H1 (cell line): ENCODE data around the gene KRT17. TPM values are rescaled to one million over a fixed set of nuclear protein-coding genes. Genes with fewer than 3 reads are reported as not detected.

Experiments used
- BRCA1 ChIP-seq: IDR thresholded peaks from 2 replicates; pipeline ENCODE4 v1.6.1; 2012; ENCODE audit warnings: low read depth, low read length, improper control_type of control experiment
- CHD2 ChIP-seq: IDR thresholded peaks from 2 replicates; pipeline ENCODE4 v1.6.1; 2012; ENCODE audit warnings: low read length, improper control_type of control experiment
- CTBP2 ChIP-seq: IDR thresholded peaks from 2 replicates; pipeline ENCODE4 v1.7.0; 2011; ENCODE audit warnings: borderline replicate concordance, mild to moderate bottlenecking, moderate library complexity, mixed read lengths, low read length; ENCODE audit not compliant: insufficient read depth, insufficient read length
- NRF1 ChIP-seq: IDR thresholded peaks from 2 replicates; pipeline ENCODE4 v1.6.1; 2011; ENCODE audit warnings: mild to moderate bottlenecking, low read depth, low read length, improper control_type of control experiment
- POLR2A ChIP-seq, 2 experiments: IDR thresholded peaks; 1 replicate in 1 of 2; 2 replicates in 1 of 2; pipeline ENCODE4 v1.6.1; 2011; ENCODE audit warnings: low read depth in 2 of 2, low read length in 2 of 2, mild to moderate bottlenecking in 2 of 2; ENCODE audit errors: control extremely low read depth in 1 of 2
- SIX5 ChIP-seq: IDR thresholded peaks from 2 replicates; pipeline ENCODE4 v1.6.1; 2011; ENCODE audit warnings: mild to moderate bottlenecking, low read depth, low read length
- SP1 ChIP-seq: IDR thresholded peaks from 2 replicates; pipeline ENCODE4 v1.6.1; 2011; ENCODE audit warnings: low read depth, low read length
- ZNF274 ChIP-seq: IDR thresholded peaks from 2 replicates; pipeline ENCODE4 v1.7.0; 2012; ENCODE audit warnings: low read length, borderline replicate concordance; ENCODE audit errors: extremely low read depth
- polyA plus RNA-seq, 7 experiments: library from polyadenylated mRNA; depleted of rRNA in 3 of 7; stranded (reverse) in 5 of 7; unstranded in 2 of 7; fragments of >200 nt in 5 of 7; fragments of 200-250 nt in 2 of 7; gene quantifications; 1 replicate in 5 of 7; 2 replicates in 1 of 7; 4 replicates in 1 of 7; pipeline versions ENCODE4 v1.2.1 to v1.2.3, GENCODE V29; 2011 to 2013; ENCODE audit warnings: missing spikeins in 2 of 7, mixed read lengths in 2 of 7
- total RNA-seq: library from RNA; stranded (reverse); fragmentation: NEBNext Ultra II Directional; extraction: Animal tissue kit (Norgen Biotek cat#: 25700); gene quantifications from 2 replicates; pipeline ENCODE4 v1.2.1, GENCODE V29; 2021
- TF ChIP-seq, protein P1 (sequence below): IDR thresholded peaks from 2 replicates; pipeline ENCODE4 v1.6.1; 2012; ENCODE audit warnings: low read length, inconsistent platforms
- TF ChIP-seq, protein P2 (sequence below): IDR thresholded peaks from 2 replicates; pipeline ENCODE4 v1.6.1; 2011; ENCODE audit warnings: low read length, improper control_type of control experiment
- TF ChIP-seq, protein P3 (sequence below): IDR thresholded peaks from 2 replicates; pipeline ENCODE4 v1.6.1; 2012; ENCODE audit warnings: inconsistent platforms

KRT17 gene
- total and polyA plus RNA-seq, 2 of the 8 experiments (the other 6 are each of a cell fraction or from before 2014, with no cell fraction given): 0.50 to 0.95 TPM

DNA sequence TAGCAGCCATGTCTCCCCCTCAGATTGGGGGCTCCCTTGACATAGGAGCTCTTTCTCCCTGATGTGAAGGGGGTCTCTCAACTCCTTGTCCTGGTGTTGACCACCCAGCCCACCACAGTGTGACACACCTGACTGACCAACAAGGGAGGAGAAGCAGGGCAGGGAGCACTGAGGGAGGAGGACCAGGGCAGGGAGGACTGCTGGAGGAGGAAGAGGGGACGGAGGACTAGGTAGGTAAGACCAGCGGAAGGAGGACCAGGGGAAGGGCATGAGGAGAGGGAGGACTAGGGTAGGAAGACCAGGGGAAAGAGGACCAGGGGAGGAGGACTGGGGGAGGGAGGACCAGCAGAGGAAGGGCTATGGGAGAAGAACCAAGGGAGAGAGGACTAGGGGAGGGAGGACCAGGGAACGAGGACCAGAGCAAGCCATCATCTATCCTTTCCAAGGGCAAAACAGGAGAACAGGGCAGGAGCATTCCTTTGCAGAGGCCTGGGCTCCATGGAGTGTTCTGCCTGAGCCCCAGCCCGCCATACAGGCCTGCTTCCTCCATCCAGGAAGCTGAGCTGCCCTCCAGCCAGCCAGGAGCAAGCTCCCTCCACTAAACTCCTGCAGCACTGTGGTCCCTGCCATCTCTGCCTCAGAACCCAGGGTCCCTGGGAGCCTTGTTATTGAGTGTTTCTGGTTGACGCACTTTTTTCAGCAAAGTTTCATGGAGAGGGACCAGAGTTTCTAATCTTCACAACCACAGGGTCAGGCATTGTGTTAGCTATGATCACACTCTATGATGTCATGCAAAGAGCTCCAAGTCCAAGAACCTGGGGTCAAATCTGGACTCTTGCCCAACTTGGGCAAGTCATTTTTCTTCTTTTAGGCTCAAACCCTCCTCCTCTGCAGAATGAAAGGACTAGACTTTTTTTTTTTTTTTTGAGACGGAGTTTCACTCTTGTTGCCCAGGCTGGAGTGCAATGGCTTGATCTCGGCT is 15.4 kb upstream of the KRT17 start (continued):
- TF ChIP-seq, protein P1, sequence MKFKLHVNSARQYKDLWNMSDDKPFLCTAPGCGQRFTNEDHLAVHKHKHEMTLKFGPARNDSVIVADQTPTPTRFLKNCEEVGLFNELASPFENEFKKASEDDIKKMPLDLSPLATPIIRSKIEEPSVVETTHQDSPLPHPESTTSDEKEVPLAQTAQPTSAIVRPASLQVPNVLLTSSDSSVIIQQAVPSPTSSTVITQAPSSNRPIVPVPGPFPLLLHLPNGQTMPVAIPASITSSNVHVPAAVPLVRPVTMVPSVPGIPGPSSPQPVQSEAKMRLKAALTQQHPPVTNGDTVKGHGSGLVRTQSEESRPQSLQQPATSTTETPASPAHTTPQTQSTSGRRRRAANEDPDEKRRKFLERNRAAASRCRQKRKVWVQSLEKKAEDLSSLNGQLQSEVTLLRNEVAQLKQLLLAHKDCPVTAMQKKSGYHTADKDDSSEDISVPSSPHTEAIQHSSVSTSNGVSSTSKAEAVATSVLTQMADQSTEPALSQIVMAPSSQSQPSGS: no peak
- no peak for TF ChIP-seq SIX5
- no peak for TF ChIP-seq POLR2A (IDR thresholded peaks at IDR 0.05; ENCODE audit: control extremely low read depth in 1 of 2, low read depth in 2 of 2, low read length in 2 of 2)
- TF ChIP-seq NRF1: no peak
- no peak for TF ChIP-seq CHD2
- TF ChIP-seq BRCA1: no peak
- TF ChIP-seq, protein P2, sequence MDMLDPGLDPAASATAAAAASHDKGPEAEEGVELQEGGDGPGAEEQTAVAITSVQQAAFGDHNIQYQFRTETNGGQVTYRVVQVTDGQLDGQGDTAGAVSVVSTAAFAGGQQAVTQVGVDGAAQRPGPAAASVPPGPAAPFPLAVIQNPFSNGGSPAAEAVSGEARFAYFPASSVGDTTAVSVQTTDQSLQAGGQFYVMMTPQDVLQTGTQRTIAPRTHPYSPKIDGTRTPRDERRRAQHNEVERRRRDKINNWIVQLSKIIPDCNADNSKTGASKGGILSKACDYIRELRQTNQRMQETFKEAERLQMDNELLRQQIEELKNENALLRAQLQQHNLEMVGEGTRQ: no peak
- no peak for TF ChIP-seq CTBP2
- TF ChIP-seq, protein P3, sequence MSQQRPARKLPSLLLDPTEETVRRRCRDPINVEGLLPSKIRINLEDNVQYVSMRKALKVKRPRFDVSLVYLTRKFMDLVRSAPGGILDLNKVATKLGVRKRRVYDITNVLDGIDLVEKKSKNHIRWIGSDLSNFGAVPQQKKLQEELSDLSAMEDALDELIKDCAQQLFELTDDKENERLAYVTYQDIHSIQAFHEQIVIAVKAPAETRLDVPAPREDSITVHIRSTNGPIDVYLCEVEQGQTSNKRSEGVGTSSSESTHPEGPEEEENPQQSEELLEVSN: no peak
- TF ChIP-seq ZNF274: no peak
- no peak for TF ChIP-seq SP1
